Fibroblast of peridontal ligament (primary cell): ENCODE data around the gene POLR3B.

Experiments used
- DNase-seq: peaks from one replicate; pipeline ENCODE4 v3.0.0-alpha.2; 2010; ENCODE audit errors: extremely low read depth

Gene POLR3B

DNA sequence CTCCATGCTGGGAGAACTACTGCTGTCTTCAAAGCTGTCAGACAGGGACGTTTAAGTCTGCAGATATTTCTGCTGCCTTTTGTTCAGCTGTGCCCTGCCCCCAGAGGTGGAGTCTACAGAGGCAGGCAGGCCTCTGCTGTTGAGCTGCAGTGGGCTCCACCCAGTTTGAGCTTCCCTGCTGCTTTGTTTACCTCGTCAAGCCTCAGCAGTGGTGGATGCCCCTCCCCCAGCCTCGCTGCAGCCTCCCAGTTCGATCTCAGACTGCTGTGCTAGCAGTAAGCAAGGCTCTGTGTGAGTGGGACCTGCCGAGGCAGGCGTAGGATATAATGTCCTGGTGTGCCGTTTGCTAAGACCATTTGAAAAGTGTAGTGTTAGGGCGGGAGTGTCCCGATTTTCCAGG is 193.9 kb downstream of the POLR3B start:
- DNase-seq: no peak

DNA sequence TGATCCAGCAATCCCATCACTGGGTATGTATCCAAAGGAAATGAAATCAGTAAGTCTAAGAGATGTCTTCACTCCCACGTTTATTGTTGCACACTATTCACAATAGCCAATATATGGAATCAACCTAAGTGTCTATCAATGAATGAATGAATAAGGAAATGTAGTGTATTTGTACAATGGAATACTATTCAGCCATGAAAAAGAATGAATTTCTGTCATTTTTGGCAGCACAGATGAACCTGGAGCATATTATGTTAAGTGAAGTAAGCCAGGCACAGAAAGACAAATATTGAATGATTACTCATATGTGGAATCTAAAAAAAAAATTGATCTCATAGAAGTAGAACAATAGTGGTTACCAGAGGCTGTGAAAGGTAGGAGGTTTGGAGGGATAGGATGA is 194.7 kb downstream of the POLR3B start:
- DNase-seq: no peak
